Ishikawa (cell line): ENCODE results near the gene HDAC9.

Source experiments
- CEBPB ChIP-seq: IDR thresholded peaks from 2 replicates; pipeline ENCODE4 v1.6.1; 2012
- CREB1 ChIP-seq: IDR thresholded peaks from 2 replicates; pipeline ENCODE4 v1.6.1; 2012; ENCODE audit warnings: low read depth
- EGR1 ChIP-seq: IDR thresholded peaks from 2 replicates; pipeline ENCODE4 v1.6.1; 2012
- EP300 ChIP-seq: IDR thresholded peaks from 2 replicates; pipeline ENCODE4 v1.6.1; 2012; ENCODE audit warnings: borderline replicate concordance
- FOXM1 ChIP-seq: IDR thresholded peaks from 2 replicates; pipeline ENCODE4 v1.6.1; 2012; ENCODE audit warnings: low read depth, borderline replicate concordance
- MAX ChIP-seq: IDR thresholded peaks from 2 replicates; pipeline ENCODE4 v1.6.1; 2012
- NFIC ChIP-seq: IDR thresholded peaks from 2 replicates; pipeline ENCODE4 v1.6.1; 2012
- RAD21 ChIP-seq: IDR thresholded peaks from 2 replicates; pipeline ENCODE4 v1.6.1; 2012; ENCODE audit warnings: low read depth
- REST ChIP-seq: IDR thresholded peaks from 2 replicates; pipeline ENCODE4 v1.6.1; 2012; ENCODE audit warnings: low read depth, mild to moderate bottlenecking
- TAF1 ChIP-seq: IDR thresholded peaks from 2 replicates; pipeline ENCODE4 v1.6.1; 2012; ENCODE audit warnings: low read depth, mild to moderate bottlenecking
- TCF12 ChIP-seq: IDR thresholded peaks from 2 replicates; pipeline ENCODE4 v1.6.1; 2012; ENCODE audit warnings: low read depth
- TEAD4 ChIP-seq: IDR thresholded peaks from 2 replicates; pipeline ENCODE4 v1.6.1; 2012
- USF1 ChIP-seq: IDR thresholded peaks from 2 replicates; pipeline ENCODE4 v1.6.1; 2012
- YY1 ChIP-seq: IDR thresholded peaks from 2 replicates; pipeline ENCODE4 v1.6.1; 2012; ENCODE audit warnings: low read depth
- ZBTB7A ChIP-seq: IDR thresholded peaks from 2 replicates; pipeline ENCODE4 v1.6.1; 2012; ENCODE audit warnings: low read depth

Gene HDAC9

DNA sequence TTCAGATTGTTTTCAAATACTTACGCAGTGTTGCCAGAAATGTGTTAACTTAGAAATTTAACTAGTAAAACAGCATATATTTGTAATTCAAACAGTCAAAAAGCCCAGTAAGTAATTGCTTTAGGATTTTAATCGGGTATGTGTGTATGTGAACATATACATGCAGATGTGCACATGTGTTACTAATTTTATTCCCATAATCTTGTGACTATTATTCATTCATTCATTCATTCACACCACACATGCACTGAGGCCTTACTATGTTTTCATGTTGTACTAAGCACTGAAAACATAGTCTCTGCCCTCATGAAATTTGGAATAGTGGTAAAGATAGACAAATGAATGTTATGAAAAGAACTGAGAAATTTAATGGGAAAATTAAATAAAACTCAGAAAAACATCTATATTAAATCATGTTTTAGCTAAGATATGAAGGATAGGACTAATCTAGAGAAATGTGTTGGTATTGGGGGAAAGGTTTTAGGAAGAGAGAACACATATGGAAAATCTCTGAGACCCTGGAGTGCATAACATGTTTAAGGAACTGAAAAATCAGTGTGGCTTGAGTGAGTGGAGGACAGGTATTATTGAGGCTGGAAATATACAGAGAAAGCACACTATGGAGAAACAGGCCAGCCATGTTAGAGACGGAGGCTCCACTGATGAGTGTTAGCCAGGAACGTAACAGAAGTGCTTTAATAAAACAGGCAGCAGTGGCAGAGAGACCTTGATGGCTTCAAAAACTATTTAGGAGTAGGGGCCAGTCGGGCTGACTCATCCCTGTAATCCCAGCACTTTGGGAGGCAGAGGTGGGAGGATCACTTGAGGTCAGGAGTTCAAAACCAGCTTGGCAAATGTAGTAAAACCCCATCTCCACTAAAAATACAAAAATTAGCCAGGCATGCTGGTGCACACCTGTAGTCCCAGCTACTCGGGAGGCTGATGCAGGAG, 80.3 kb downstream of the HDAC9 start:
- TF ChIP-seq CREB1 (no peak), EP300 (no peak), RAD21 (no peak), TCF12 (no peak), REST (no peak), YY1 (no peak), USF1 (no peak), ZBTB7A (no peak), MAX (no peak), FOXM1 (no peak), EGR1 (no peak), NFIC (no peak), TEAD4 (no peak)

DNA sequence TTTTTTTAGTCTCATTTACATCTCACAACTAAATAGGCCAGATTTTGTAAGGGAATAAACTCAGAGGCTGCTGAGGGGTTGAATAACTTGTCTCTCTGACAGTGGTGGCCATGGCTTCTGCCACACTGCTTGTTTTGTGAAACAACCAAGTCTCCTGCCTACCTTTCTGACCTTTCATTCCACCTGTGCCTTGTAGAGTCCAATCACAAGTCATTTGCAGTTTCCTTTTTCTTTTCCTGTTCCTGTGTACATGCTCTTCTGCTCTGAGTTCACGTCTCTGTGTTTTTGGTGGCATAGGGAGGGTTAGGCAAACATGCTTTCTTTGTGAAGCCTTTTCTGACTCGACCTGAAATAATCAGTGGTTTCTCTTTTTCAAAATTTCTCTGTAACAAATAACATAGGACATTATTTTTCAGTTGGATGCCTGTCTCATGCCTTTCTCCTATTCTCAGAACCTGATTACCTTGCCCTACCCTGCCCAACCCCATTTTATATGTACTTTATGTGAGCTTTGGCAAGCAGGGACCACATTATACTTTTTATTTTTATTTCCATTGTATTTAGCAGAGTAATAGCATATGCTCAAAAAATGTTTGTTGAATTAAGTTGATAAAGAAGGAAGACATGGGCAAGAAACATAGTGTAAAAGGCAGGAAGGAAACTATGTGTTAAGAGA, 81.7 kb downstream of the HDAC9 start:
- TF ChIP-seq USF1 (no peak), FOXM1 (no peak), CREB1 (no peak), MAX (no peak), CEBPB (no peak), TCF12 (no peak), TEAD4 (no peak), ZBTB7A (no peak), EGR1 (no peak), YY1 (no peak), NFIC (no peak), REST (no peak)

GRCh38 chr7:18579698-18580097, 84.1 kb downstream of the HDAC9 start:
- TF ChIP-seq TCF12: no peak
- no peak for TF ChIP-seq RAD21
- TF ChIP-seq NFIC: no peak
- no peak for TF ChIP-seq CREB1
- no peak for TF ChIP-seq REST
- no peak for TF ChIP-seq TEAD4
- TF ChIP-seq TAF1: no peak
- TF ChIP-seq ZBTB7A: no peak
- TF ChIP-seq EGR1: no peak
- no peak for TF ChIP-seq MAX
- no peak for TF ChIP-seq CEBPB
- no peak for TF ChIP-seq EP300

GRCh38 chr7:18580950-18581349, 85.4 kb downstream of the HDAC9 start:
- TF ChIP-seq TEAD4: no peak
- TF ChIP-seq TCF12: no peak
- TF ChIP-seq EGR1: no peak
- TF ChIP-seq YY1: no peak
- TF ChIP-seq RAD21: no peak
- no peak for TF ChIP-seq REST
- TF ChIP-seq FOXM1: no peak
- TF ChIP-seq EP300: no peak
- TF ChIP-seq NFIC: no peak
- no peak for TF ChIP-seq MAX
- TF ChIP-seq CEBPB: no peak
- no peak for TF ChIP-seq USF1
- TF ChIP-seq ZBTB7A: no peak
- no peak for TF ChIP-seq CREB1
